BJ (cell line): ENCODE measurements around the gene RGS6. TPM values are rescaled to one million over a fixed set of nuclear protein-coding genes. Genes with fewer than 3 reads are reported as not detected.

ENCODE experiments used
- CTCF ChIA-PET: fragments of 350-600 bp; formaldehyde crosslinking; extraction: SDS; loops from one replicate; lab custom pipeline; 2021; ENCODE audit warnings: antibody characterized with exemption, inconsistent platforms; lab: Yijun Ruan, JAX
- POLR2A ChIA-PET: fragments of 300-600 bp; sonication (Branson Sonifier 250); formaldehyde crosslinking; extraction: SDS; loops from one replicate; lab custom pipeline; 2021; ENCODE audit warnings: antibody characterized with exemption; lab: Charles Lee
- DNase-seq: peaks from one replicate; pipeline ENCODE4 v3.0.0-alpha.2; 2011; ENCODE audit warnings: low read depth
- H3K27me3 ChIP-seq: 2 replicates; pipeline ENCODE4 v1.6.0; 2011; ENCODE audit warnings: low read length; ENCODE audit not compliant: control insufficient read depth, insufficient read depth
- H3K36me3 ChIP-seq: 2 replicates; pipeline ENCODE4 v1.5.1; 2011; ENCODE audit warnings: low read length; ENCODE audit not compliant: control insufficient read depth, insufficient read depth
- H3K4me3 ChIP-seq: 2 replicates; pipeline ENCODE4 v1.5.1; 2011; ENCODE audit warnings: low read depth, mild to moderate bottlenecking, control low read depth, low read length
- CTCF ChIP-seq: IDR thresholded peaks from 2 replicates; pipeline ENCODE4 v1.5.1; 2011; ENCODE audit warnings: low read depth, mild to moderate bottlenecking, control low read depth, inconsistent platforms, low read length, moderate library complexity; ENCODE audit not compliant: insufficient read depth
- polyA plus RNA-seq: library from polyadenylated mRNA; depleted of rRNA; stranded (reverse); fragments of >200 nt; gene quantifications from 2 replicates; pipeline ENCODE4 v1.2.3, GENCODE V29; 2011

The RGS6 gene
- polyA plus RNA-seq, 1 experiment, result not detected

- TF ChIP-seq CTCF, result no peak
- no peak for DNase-seq
- H3K4me3 ChIP-seq, result no peak overlapping the region
- H3K36me3 ChIP-seq, result no peaks in the 10 kb centered on the region
- H3K27me3 ChIP-seq, result no peaks in the 10 kb centered on the region
- ChIA-PET CTCF (no interaction called here), POLR2A (no interaction called here)
Measured at GRCh38 chr14:72213424-72213823, 281.2 kb downstream of the RGS6 start.

GRCh38 chr14:72215080-72215479, 282.9 kb downstream of the RGS6 start:
- TF ChIP-seq CTCF, result no peak
- Histone ChIP-seq H3K36me3 (no peaks in the 10 kb centered on the region), H3K27me3 (no peaks in the 10 kb centered on the region), H3K4me3 (no peak overlapping the region)
- CTCF ChIA-PET, result no interaction called here
- no peak for DNase-seq
- POLR2A ChIA-PET, result no interaction called here

- Histone ChIP-seq H3K27me3 (no peaks in the 10 kb centered on the region), H3K36me3 (no peaks in the 10 kb centered on the region), H3K4me3 (no peak overlapping the region)
- ChIA-PET CTCF (no interaction called here), POLR2A (no interaction called here)
- no peak for DNase-seq
- no peak for TF ChIP-seq CTCF
Measured at GRCh38 chr14:72217135-72217534, 284.9 kb downstream of the RGS6 start.

GRCh38 chr14:72222046-72222445, 289.8 kb downstream of the RGS6 start:
- no peak for DNase-seq
- POLR2A ChIA-PET, result no interaction called here
- H3K36me3 ChIP-seq, result no peaks in the 10 kb centered on the region
- no peaks in the 10 kb centered on the region for H3K27me3 ChIP-seq
- CTCF ChIA-PET, result no interaction called here
- TF ChIP-seq CTCF, result no peak
- no peak overlapping the region for H3K4me3 ChIP-seq

- DNase-seq, result no peak
- H3K27me3 ChIP-seq, result no peaks in the 10 kb centered on the region
- ChIA-PET POLR2A (no interaction called here), CTCF (interaction anchor here (1.6 kb wide), 1 partner anchor 10 kb away, joined by 4 read pairs; no protein-coding TSS in a partner anchor)
- H3K36me3 ChIP-seq, result no peaks in the 10 kb centered on the region
- no peak for TF ChIP-seq CTCF
- no peak overlapping the region for H3K4me3 ChIP-seq
Measured at GRCh38 chr14:72236629-72237028, 304.4 kb downstream of the RGS6 start.
